HL-60 (cell line): ENCODE data around the gene CTNNA1.

Experiments
- DNase-seq, 2 experiments: peaks; one replicate each; pipeline ENCODE4 v3.0.0-alpha.2; 2010 to 2020; ENCODE audit warnings: low read depth in 1 of 2, low spot score in 1 of 2
- H3K27ac ChIP-seq: fragments of 250-450 bp; sonication (Bioruptor Pico); replicated peaks from 2 replicates; pipeline ENCODE4 v1.5.1; 2020; ENCODE audit warnings: mild to moderate bottlenecking, moderate library complexity
- H3K27me3 ChIP-seq: fragments of 250-450 bp; sonication (Bioruptor Pico); 2 replicates; pipeline ENCODE4 v1.5.1; 2021; ENCODE audit warnings: mild to moderate bottlenecking, moderate library complexity; ENCODE audit not compliant: insufficient read depth, poor library complexity, severe bottlenecking
- H3K4me3 ChIP-seq: replicated peaks from 2 replicates; pipeline ENCODE4 v1.5.1; 2011; ENCODE audit warnings: mild to moderate bottlenecking, control low read depth, low read length; ENCODE audit not compliant: insufficient read depth
- GABPA ChIP-seq: IDR thresholded peaks from 2 replicates; pipeline ENCODE4 v1.6.1; 2012; ENCODE audit warnings: low read depth
- POLR2AphosphoS5 ChIP-seq: IDR thresholded peaks from 2 replicates; pipeline ENCODE4 v1.6.1; 2012; ENCODE audit warnings: low read depth
- SPI1 ChIP-seq: IDR thresholded peaks from 2 replicates; pipeline ENCODE4 v1.6.1; 2012; ENCODE audit warnings: low read depth, mild to moderate bottlenecking, borderline replicate concordance
- TF ChIP-seq, protein P1 (sequence below): IDR thresholded peaks from one replicate; pipeline ENCODE4 v1.5.1; 2011; ENCODE audit warnings: low read length, control low read depth, inconsistent platforms; ENCODE audit not compliant: insufficient read depth
- TF ChIP-seq, protein P2 (sequence below): IDR thresholded peaks from 2 replicates; pipeline ENCODE4 v1.6.1; 2012; ENCODE audit warnings: low read depth; ENCODE audit not compliant: insufficient replicate concordance

CTNNA1 gene

DNA sequence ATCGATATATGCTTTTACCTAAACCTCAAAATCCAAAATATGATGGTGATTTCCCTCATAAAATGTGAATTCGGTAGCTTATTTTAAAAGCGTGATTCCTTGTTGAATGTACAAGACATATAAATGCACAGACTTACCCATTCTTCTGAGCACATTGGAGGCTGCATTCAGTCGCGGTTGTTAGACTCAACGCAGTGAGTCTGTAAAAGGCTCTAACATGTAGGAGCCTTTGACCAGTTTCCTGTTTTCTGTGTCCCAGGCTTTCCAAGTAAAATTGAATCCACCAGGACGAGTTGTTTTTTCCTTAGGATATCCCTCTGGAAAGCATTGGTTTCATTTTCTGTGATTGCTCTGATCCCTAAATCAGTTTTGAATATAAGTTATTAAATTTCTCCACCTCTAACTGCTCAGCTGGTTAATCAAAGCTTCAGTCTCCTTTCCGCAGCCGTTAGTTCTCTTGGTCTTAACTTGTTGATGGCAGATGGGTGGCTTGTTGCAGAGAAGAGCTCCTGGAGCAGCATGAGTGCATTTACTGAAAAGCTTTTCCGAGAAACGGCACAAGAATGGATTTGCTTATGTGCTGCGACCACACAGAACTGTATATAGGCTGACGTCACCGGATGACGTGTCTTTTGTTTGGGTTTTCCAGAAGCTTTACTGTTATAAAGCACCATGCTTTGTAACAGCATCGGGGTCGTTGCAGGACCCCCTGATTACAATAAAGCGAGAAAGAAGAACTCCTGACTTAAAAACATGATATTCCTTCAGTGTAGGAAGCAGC, 121.7 kb downstream of the CTNNA1 start, which contains the start of gene LRRTM2:
TSS of gene LRRTM2 (minus strand) at position 565 of the 781 bp plus-strand sequence. CDS start at position 141, 424 bp downstream.
- H3K27me3 ChIP-seq, result no peaks in the 10 kb centered on the region
- no peak for DNase-seq
- no peak within 1 kb of the TSS for H3K27ac ChIP-seq
- no peak within 1 kb of the TSS for H3K4me3 ChIP-seq
- no peak for TF ChIP-seq POLR2AphosphoS5
- TF ChIP-seq GABPA, result no peak
- TF ChIP-seq SPI1, result no peak
- TF ChIP-seq, protein P1, sequence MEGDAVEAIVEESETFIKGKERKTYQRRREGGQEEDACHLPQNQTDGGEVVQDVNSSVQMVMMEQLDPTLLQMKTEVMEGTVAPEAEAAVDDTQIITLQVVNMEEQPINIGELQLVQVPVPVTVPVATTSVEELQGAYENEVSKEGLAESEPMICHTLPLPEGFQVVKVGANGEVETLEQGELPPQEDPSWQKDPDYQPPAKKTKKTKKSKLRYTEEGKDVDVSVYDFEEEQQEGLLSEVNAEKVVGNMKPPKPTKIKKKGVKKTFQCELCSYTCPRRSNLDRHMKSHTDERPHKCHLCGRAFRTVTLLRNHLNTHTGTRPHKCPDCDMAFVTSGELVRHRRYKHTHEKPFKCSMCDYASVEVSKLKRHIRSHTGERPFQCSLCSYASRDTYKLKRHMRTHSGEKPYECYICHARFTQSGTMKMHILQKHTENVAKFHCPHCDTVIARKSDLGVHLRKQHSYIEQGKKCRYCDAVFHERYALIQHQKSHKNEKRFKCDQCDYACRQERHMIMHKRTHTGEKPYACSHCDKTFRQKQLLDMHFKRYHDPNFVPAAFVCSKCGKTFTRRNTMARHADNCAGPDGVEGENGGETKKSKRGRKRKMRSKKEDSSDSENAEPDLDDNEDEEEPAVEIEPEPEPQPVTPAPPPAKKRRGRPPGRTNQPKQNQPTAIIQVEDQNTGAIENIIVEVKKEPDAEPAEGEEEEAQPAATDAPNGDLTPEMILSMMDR, result no peak
- TF ChIP-seq, protein P2, sequence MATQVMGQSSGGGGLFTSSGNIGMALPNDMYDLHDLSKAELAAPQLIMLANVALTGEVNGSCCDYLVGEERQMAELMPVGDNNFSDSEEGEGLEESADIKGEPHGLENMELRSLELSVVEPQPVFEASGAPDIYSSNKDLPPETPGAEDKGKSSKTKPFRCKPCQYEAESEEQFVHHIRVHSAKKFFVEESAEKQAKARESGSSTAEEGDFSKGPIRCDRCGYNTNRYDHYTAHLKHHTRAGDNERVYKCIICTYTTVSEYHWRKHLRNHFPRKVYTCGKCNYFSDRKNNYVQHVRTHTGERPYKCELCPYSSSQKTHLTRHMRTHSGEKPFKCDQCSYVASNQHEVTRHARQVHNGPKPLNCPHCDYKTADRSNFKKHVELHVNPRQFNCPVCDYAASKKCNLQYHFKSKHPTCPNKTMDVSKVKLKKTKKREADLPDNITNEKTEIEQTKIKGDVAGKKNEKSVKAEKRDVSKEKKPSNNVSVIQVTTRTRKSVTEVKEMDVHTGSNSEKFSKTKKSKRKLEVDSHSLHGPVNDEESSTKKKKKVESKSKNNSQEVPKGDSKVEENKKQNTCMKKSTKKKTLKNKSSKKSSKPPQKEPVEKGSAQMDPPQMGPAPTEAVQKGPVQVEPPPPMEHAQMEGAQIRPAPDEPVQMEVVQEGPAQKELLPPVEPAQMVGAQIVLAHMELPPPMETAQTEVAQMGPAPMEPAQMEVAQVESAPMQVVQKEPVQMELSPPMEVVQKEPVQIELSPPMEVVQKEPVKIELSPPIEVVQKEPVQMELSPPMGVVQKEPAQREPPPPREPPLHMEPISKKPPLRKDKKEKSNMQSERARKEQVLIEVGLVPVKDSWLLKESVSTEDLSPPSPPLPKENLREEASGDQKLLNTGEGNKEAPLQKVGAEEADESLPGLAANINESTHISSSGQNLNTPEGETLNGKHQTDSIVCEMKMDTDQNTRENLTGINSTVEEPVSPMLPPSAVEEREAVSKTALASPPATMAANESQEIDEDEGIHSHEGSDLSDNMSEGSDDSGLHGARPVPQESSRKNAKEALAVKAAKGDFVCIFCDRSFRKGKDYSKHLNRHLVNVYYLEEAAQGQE, result no peak

DNA sequence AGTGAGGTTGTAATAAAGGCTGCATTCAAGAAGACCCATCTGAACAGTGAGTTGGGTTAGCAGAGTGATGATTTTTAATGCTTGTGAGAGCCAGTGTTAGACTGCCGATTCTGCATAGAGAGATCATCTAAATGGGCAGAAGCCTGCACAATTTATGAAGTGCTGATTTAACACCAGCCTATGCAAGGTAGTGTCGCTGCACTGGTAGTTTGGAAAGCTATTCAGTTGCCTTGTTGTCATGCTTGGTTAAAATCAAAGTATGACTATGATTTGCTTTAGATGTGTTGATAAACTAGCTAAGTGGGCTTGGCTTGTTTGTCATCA, 122.3 kb downstream of the CTNNA1 start:
- no peak overlapping the region for H3K4me3 ChIP-seq

DNA sequence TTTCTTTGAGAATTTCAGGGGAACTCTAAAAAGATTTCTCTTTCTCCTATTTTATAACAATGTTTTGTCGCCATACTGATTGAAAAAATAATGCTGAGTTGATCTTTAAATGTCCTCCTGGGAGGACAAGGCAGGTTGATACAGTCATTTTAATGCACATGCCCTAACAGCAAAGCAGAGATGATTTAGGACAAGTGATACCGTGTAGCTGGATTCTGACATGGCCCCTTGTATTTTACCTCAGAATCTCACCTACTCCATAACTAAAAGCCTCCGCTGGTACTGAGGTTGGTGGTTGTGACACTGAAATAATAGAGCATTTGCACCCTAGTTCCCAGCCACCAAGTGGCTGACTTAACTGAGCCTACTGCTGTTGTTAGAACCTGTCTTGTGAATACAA, 122.7 kb downstream of the CTNNA1 start:
- Histone ChIP-seq H3K27ac (no peak overlapping the region), H3K27me3 (no peaks in the 10 kb centered on the region), H3K4me3 (no peak overlapping the region)
- no peak for TF ChIP-seq SPI1
- no peak for TF ChIP-seq GABPA
- no peak for TF ChIP-seq POLR2AphosphoS5
- TF ChIP-seq, protein P1, result no peak
- TF ChIP-seq, protein P2, result no peak
- DNase-seq, result no peak

More for the DNA sequence above, 122.3 kb downstream of the CTNNA1 start:
- Histone ChIP-seq H3K27ac (no peak overlapping the region), H3K27me3 (no peaks in the 10 kb centered on the region)
- TF ChIP-seq, protein P2, result no peak
- TF ChIP-seq SPI1, result no peak
- TF ChIP-seq, protein P1, result no peak
- TF ChIP-seq GABPA, result no peak
- no peak for TF ChIP-seq POLR2AphosphoS5
- no peak for DNase-seq
